ACHN (cell line): ENCODE results near the gene USP35.
"Not testable (repeated sequence)": the region's sequence is repeated elsewhere in the genome, so short reads cannot be mapped to it uniquely, and the experiment has no call there.

Experiments
- DNase-seq: peaks from one replicate; pipeline ENCODE4 v3.0.0-alpha.2; 2015
- in situ Hi-C: cut with HindIII; loops from 2 replicates; pipeline ENCODE4 v1.10.0; 2017; ENCODE audit warnings: low sequenced_read_pairs, low pct_ligation_motif_present, low pct_unique_long_range_greater_than_20kb

Gene USP35

GRCh38 chr11:78168539-78169477 is 19.9 kb upstream of the USP35 start:
- no peak for DNase-seq
- in situ Hi-C loops, result no loop called here

- DNase-seq, result no peak
- in situ Hi-C loops, result no loop called here
Observed at GRCh38 chr11:78170413-78170812, 18.3 kb upstream of the USP35 start.

- no peak for DNase-seq
- in situ Hi-C loops, result no loop called here
Observed at GRCh38 chr11:78170874-78171549, 17.7 kb upstream of the USP35 start.

GRCh38 chr11:78171951-78172350 is 16.8 kb upstream of the USP35 start:
- no peak for DNase-seq
- in situ Hi-C loops, result no loop called here

- DNase-seq, in situ Hi-C loops: not testable (repeated sequence)
Observed at GRCh38 chr11:78175862-78176261, 12.9 kb upstream of the USP35 start.

GRCh38 chr11:78176605-78177141 is 12.0 kb upstream of the USP35 start:
- no peak for DNase-seq
- in situ Hi-C loops, result no loop called here

- in situ Hi-C loops, result no loop called here
- DNase-seq, result no peak
Observed at GRCh38 chr11:78177216-78177615, 11.5 kb upstream of the USP35 start.

GRCh38 chr11:78179459-78180071 is 9.2 kb upstream of the USP35 start:
- DNase-seq, result no peak
- in situ Hi-C loops, result no loop called here

- DNase-seq, result no peak
- in situ Hi-C loops, result no loop called here
Observed at GRCh38 chr11:78180751-78181150, 8.0 kb upstream of the USP35 start.

GRCh38 chr11:78181185-78181584 is 7.5 kb upstream of the USP35 start:
- DNase-seq, result no peak
- in situ Hi-C loops, result no loop called here

GRCh38 chr11:78187366-78188285 is 1.1 kb upstream of the USP35 start:
- in situ Hi-C loops, result no loop called here
- no peak for DNase-seq

GRCh38 chr11:78189174-78189724 is 530 bp downstream of the USP35 start:
- peak; percentile 1 for DNase-seq
- in situ Hi-C loops, result no loop called here

GRCh38 chr11:78189851-78190250 is 1.1 kb downstream of the USP35 start:
- DNase-seq, result no peak
- in situ Hi-C loops, result no loop called here

- DNase-seq, result no peak
Observed at GRCh38 chr11:78190374-78190773, 1.7 kb downstream of the USP35 start.

GRCh38 chr11:78190871-78191538 is 2.3 kb downstream of the USP35 start:
- DNase-seq, result no peak
- in situ Hi-C loops, result no loop called here

More at GRCh38 chr11:78190374-78190773, 1.7 kb downstream of the USP35 start:
- in situ Hi-C loops, result no loop called here

- DNase-seq, result no peak
- in situ Hi-C loops, result no loop called here
Observed at GRCh38 chr11:78192223-78192719, 3.6 kb downstream of the USP35 start.

- no peak for DNase-seq
- in situ Hi-C loops, result no loop called here
Observed at GRCh38 chr11:78192911-78193351, 4.2 kb downstream of the USP35 start.
